NCI-H128 (cell line): ENCODE results near the gene TEX54.

Experiments
- DNase-seq: peaks from one replicate; lab custom pipeline; 2025; ENCODE audit not compliant: unreplicated experiment; lab: John Stamatoyannopoulos, UW

Gene TEX54

DNA sequence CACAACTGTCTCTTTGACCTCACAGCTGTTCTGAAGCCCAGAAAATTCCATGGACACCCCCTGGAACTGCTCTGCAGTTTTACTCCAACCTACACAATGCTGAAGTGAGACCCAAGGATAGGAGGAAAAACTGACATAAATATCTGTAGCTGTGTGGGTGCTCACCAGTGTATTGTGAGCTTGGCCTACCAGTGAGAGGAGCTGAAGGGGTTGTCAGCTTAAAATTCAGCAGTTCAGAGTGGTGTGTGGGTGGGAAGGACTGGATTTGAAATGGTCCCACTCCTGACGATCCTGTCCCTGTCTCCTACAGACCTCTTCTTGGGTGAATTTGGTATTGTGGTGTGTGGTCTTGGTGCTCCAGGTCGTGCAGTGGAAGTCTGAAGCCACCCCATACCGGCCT lies 43.1 kb downstream of the TEX54 start:
- DNase-seq, result no peak

DNA sequence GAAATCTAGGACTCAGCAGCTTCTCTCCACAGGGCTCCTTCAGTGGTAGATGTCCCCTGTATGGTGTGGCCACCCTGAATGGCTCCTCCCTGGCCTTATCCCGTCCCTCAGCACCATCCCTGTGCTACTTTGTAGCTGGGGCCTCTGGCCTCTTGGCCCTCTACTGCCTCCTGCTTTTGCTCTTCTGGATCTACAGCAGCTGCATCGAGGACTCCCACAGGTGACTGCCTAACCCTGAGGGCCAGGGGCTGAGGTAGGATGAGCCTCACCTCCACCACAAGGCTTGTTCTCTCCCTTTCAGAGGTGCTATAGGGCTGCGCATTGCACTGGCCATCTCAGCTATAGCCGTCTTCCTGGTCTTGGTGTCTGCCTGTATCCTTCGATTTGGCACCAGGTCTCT lies 43.6 kb downstream of the TEX54 start:
- no peak for DNase-seq

DNA sequence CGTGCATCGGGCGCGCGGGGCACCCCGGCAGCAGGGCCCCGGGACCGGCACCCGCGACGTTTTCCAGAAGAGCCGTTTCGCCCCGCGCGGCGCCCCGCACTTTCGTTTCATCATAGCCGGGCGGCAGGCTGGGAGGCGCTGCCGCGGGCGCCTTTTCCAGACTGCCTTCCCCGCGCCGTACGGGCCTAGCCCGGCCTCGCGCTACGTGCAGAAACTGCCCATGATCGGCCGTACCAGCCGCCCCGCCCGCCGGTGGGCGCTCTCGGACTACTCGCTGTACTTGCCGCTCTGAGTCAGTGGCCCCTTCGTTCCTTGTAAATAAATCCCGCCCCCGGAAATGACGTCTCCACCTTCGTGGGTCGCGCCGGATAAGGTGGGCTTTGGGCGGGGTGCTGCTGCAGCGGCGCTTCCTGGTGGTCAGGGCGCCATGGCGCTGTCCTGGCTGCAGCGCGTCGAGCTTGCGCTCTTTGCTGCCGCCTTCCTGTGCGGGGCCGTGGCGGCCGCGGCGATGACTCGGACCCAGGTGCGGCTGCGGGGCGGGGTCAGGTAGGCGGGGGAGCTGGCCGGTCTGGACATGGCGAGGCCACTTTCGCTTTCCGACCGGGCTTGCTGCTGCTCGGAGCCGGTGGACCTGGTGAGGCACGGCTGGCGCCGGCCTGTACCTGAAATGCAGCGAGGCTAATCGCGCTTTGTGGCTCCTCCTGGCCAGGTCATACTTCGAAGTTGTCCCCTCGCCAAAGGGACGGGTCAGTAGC lies 45.5 kb downstream of the TEX54 start, which contains the start of gene TMEM179B:
Gene TMEM179B (plus strand): TSS at position 398 of the 755 bp plus-strand sequence. CDS start 30 bp downstream, at position 428.
- DNase-seq, result peak; percentile 95

GRCh38 chr11:62786318-62787004 lies 46.2 kb downstream of the TEX54 start:
- DNase-seq, result peak; percentile 76

GRCh38 chr11:62782753-62783152 lies 49.9 kb downstream of the TEX54 start:
- DNase-seq, result no peak
